ENCODE data around the gene SEZ6. TPM values are rescaled to one million over a fixed set of nuclear protein-coding genes. Genes with fewer than 3 reads are reported as not detected.

Gene SEZ6
- total RNA-seq, 2 donors from 2014 or later: not detected

DNA sequence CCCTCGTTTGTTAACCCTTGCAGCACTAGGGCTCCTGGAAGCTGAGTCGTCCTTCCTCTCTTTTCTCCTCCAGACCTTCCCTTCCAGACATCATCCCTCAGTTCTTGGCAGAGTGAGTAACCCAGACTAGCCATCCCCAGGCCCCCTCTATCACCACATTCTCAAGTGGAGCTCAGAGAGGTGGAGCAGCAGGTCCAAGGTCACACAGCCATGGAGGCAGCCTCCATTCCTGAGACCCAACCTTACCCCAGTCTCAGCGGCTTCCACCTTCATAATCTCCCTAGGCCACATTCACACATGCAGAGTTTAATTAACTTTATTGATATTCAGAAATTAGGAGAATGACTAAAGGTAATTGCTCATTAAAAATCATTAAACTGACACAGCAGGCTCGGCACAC lies 3.0 kb downstream of the SEZ6 start:
- Histone ChIP-seq H3K36me3 (replicated peaks in 1 of 2; ENCODE audit: insufficient read depth in 1 of 2, low read depth in 2 of 2) (no peaks in the 10 kb centered on the region), H3K4me3 (no peak overlapping the region), H3K27ac (no peak overlapping the region), H3K9me3 (no peaks in the 10 kb centered on the region), H3K4me1 (peaks cover 14% of the 10 kb centered on the region), H3K27me3 (peaks cover 0 to 20% of the 10 kb centered on the region in 2 donors)
- 63 to 65% methylated on average over 4 of the region's 4 CpGs for WGBS, 2 donors
- DNase-seq (no peak), ATAC-seq (no peak)
- intact Hi-C loops (cut with DNase I): no loop called here
- TF ChIP-seq POLR2A (IDR thresholded peaks at IDR 0.05): no peak
- TF ChIP-seq, protein P1, sequence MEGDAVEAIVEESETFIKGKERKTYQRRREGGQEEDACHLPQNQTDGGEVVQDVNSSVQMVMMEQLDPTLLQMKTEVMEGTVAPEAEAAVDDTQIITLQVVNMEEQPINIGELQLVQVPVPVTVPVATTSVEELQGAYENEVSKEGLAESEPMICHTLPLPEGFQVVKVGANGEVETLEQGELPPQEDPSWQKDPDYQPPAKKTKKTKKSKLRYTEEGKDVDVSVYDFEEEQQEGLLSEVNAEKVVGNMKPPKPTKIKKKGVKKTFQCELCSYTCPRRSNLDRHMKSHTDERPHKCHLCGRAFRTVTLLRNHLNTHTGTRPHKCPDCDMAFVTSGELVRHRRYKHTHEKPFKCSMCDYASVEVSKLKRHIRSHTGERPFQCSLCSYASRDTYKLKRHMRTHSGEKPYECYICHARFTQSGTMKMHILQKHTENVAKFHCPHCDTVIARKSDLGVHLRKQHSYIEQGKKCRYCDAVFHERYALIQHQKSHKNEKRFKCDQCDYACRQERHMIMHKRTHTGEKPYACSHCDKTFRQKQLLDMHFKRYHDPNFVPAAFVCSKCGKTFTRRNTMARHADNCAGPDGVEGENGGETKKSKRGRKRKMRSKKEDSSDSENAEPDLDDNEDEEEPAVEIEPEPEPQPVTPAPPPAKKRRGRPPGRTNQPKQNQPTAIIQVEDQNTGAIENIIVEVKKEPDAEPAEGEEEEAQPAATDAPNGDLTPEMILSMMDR (IDR thresholded peaks at IDR 0.05): no peak

DNA sequence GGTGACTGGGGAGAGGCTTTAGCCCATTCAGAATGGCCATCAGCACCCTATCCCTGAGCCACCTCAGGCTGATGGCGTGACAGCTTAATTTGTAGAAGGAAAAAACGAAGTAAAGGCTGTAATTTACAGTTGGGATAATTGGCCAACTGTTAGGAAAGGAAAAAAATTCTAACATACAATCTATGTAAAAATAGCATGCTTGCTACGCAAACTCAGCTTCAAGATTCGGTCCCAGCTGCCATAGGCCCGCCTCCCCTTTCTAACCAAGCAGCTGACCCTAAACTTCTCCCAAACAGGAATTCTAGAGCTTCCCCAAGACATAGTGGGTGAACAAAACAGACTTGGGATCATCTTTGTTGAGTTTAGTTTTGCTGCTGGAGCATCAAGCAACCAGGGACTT lies 4.9 kb downstream of the SEZ6 start:
- intact Hi-C loops (cut with DNase I): no loop called here
- Histone ChIP-seq H3K27ac (no peak overlapping the region), H3K36me3 (replicated peaks in 1 of 2; ENCODE audit: insufficient read depth in 1 of 2, low read depth in 2 of 2) (no peaks in the 10 kb centered on the region), H3K9me3 (no peaks in the 10 kb centered on the region), H3K4me3 (no peak overlapping the region), H3K4me1 (peaks cover 9% of the 10 kb centered on the region), H3K27me3 (peaks cover 0 to 20% of the 10 kb centered on the region in 2 donors)
- no peak for ATAC-seq
- DNase-seq: no peak
- 79 to 84% methylated on average over 5 of the region's 5 CpGs for WGBS, 2 donors
- no peak for TF ChIP-seq POLR2A (IDR thresholded peaks at IDR 0.05)
- TF ChIP-seq, protein P1 (IDR thresholded peaks at IDR 0.05): no peak

DNA sequence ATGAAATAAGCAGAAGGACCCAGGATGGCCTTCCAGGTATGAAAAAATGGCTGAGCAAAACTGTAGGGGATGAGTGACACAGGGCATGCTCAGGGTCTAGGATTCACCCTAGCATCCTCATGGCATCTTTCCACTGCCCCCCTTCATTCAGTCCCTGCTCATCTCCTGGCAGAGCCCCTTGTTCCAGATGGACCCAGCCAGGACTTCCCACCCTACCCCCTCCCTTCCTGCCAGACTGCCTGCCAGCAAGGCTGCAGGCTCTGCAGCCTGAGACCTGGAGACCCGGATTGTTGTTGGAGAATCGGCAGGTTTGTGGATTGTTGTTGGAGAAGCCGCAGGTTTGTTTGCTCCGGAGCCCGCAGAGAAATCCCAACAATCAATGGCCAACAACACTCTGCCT lies 6.6 kb downstream of the SEZ6 start:
- TF ChIP-seq, protein P1 (IDR thresholded peaks at IDR 0.05): no peak
- TF ChIP-seq POLR2A (IDR thresholded peaks at IDR 0.05): no peak
- intact Hi-C loops (cut with DNase I): no loop called here
- WGBS, 2 donors: 38 to 39% methylated on average over 4 to 5 of the region's 5 CpGs

DNA sequence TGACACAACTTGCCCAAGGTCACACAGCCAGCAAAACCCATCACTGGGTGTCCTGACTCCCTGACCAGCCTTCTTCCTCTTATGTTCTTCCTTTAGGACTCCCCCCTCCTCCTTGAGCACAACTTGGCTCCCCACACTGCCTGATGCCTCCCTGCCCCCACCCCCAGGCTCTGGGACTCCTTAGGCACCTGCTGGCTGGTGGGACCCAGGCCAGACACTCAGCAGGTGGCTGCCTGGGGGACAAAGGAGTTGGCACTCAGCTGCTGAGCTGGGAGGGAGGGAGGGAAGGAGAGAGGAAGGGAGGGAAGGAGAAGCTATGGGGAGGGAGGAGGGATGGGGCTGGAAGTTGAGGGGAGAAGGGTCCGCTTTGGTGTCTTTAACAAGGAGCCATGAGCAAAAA lies 8.0 kb downstream of the SEZ6 start:
- no peaks in the 10 kb centered on the region for H3K4me1 ChIP-seq
- no peak for TF ChIP-seq POLR2A (IDR thresholded peaks at IDR 0.05)
- TF ChIP-seq, protein P1 (IDR thresholded peaks at IDR 0.05): no peak
- no peak for ATAC-seq
- WGBS, 2 donors: 88 to 95% methylated on average over 1 of the region's 1 CpG
- DNase-seq: no peak
- H3K27me3 ChIP-seq: no peaks in the 10 kb centered on the region
- H3K27ac ChIP-seq: no peak overlapping the region
- intact Hi-C loops (cut with DNase I): no loop called here
- no peaks in the 10 kb centered on the region for H3K9me3 ChIP-seq
- no peak overlapping the region for H3K4me3 ChIP-seq
- no peaks in the 10 kb centered on the region for H3K36me3 ChIP-seq (replicated peaks in 1 of 2; ENCODE audit: insufficient read depth in 1 of 2, low read depth in 2 of 2)

More for the DNA sequence above, 6.6 kb downstream of the SEZ6 start:
- DNase-seq: no peak
- no peak overlapping the region for H3K27ac ChIP-seq
- peaks cover 0 to 6% of the 10 kb centered on the region in 2 donors for H3K27me3 ChIP-seq
- ATAC-seq: no peak
- no peaks in the 10 kb centered on the region for H3K9me3 ChIP-seq
- no peaks in the 10 kb centered on the region for H3K4me1 ChIP-seq
- H3K36me3 ChIP-seq (replicated peaks in 1 of 2; ENCODE audit: insufficient read depth in 1 of 2, low read depth in 2 of 2): no peaks in the 10 kb centered on the region
- no peak overlapping the region for H3K4me3 ChIP-seq

DNA sequence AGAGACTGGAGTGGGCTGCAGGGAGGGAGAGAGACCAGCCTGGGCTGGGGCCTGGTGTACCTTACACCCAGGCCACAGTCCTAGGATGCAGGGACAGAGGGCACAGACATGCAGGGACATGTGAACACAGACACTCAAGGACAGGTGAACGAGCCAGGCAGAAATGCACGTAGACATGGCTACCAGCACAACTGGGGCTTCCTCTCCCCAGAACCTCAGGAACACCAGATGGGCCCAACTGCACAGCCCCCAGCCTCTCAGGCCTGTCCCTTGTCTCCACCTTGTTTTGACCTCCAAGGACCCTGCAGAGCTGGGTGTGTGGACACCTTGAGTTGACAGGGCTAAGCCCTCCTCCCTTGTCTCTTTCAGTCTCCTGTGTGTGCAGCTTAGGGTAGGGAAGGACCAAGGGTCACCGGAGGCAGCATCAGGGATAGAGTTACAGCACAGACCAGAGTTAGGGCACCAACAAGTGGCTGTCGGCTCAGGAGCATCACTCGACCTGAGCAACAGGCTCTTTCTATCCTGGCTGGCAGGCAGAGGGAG lies 9.2 kb downstream of the SEZ6 start:
- 43 to 52% methylated on average over 2 to 5 of the region's 5 CpGs for WGBS, 2 donors
- H3K4me1 ChIP-seq: no peaks in the 10 kb centered on the region
- no peaks in the 10 kb centered on the region for H3K27me3 ChIP-seq
- no peak for TF ChIP-seq POLR2A (IDR thresholded peaks at IDR 0.05)
- TF ChIP-seq, protein P1 (IDR thresholded peaks at IDR 0.05): no peak
- no peaks in the 10 kb centered on the region for H3K9me3 ChIP-seq
- no peak for ATAC-seq
- no peaks in the 10 kb centered on the region for H3K36me3 ChIP-seq (replicated peaks in 1 of 2; ENCODE audit: insufficient read depth in 1 of 2, low read depth in 2 of 2)
- intact Hi-C loops (cut with DNase I): no loop called here
- no peak for DNase-seq
- H3K27ac ChIP-seq: no peak overlapping the region
- no peak overlapping the region for H3K4me3 ChIP-seq
